Activated naive CD4-positive, alpha-beta T cell treated with anti-CD3 and anti-CD28 coated beads, Interleukin-2, amount 50 U/mL, for 24 hours (primary cell): ENCODE data around the gene HGFAC.
"Not testable (repeated sequence)": the region's sequence is repeated elsewhere in the genome, so short reads cannot be mapped to it uniquely, and the experiment has no call there.

ENCODE experiments used
- H3K27ac Mint-ChIP-seq: one replicate; pipeline ENCODE4 v1.8.0; 2021; ENCODE audit warnings: mild to moderate bottlenecking, mixed read lengths
- H3K27me3 Mint-ChIP-seq: one replicate; pipeline ENCODE4 v1.8.0; 2021; ENCODE audit warnings: mixed read lengths
- H3K36me3 Mint-ChIP-seq: one replicate; pipeline ENCODE4 v1.8.0; 2021; ENCODE audit warnings: mixed read lengths
- H3K4me1 Mint-ChIP-seq: one replicate; pipeline ENCODE4 v1.8.0; 2021; ENCODE audit warnings: mixed read lengths
- H3K4me3 Mint-ChIP-seq: one replicate; pipeline ENCODE4 v1.8.0; 2021; ENCODE audit warnings: mild to moderate bottlenecking, mixed read lengths
- H3K9me3 Mint-ChIP-seq: one replicate; pipeline ENCODE4 v1.8.0; 2021; ENCODE audit warnings: mixed read lengths

The HGFAC gene

DNA sequence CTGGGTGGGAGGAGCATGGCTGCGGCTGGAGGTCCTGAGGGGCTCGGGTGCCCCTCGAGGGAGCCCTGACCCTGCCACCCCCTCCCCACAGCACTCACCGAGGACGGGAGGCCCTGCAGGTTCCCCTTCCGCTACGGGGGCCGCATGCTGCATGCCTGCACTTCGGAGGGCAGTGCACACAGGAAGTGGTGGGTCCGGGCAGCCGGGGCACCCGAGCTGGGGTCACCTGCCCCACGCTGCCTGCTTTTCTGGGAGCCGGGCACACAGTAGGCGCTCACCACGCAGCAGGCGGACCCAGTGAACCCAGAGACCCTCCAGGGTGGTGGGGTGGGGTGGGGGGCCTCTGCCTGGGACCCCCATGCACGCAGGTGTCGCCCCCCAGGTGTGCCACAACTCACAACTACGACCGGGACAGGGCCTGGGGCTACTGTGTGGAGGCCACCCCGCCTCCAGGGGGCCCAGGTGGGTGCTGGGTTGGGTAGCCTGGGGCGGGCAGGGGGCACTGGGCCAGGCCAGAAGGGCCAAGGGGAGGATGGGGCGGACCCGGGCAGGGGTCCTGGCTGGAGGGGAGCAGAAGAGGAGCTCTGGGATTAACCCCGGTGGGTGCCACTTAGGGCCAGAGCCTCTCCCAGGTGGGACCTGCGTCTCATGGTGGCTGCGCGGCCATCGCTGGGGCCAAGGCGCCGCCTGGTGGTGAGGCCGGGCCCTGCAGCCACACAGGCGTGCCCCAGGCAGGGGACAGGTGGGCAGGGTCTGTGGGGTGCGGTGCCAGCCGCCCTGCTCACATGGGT, 1.4 kb downstream of the HGFAC start:
- Mint-ChIP-seq H3K36me3 (no peaks in the 10 kb centered on the region), H3K27ac (no peak overlapping the region), H3K4me1 (no peaks in the 10 kb centered on the region), H3K9me3 (no peaks in the 10 kb centered on the region), H3K4me3 (no peak overlapping the region), H3K27me3 (no peaks in the 10 kb centered on the region)

DNA sequence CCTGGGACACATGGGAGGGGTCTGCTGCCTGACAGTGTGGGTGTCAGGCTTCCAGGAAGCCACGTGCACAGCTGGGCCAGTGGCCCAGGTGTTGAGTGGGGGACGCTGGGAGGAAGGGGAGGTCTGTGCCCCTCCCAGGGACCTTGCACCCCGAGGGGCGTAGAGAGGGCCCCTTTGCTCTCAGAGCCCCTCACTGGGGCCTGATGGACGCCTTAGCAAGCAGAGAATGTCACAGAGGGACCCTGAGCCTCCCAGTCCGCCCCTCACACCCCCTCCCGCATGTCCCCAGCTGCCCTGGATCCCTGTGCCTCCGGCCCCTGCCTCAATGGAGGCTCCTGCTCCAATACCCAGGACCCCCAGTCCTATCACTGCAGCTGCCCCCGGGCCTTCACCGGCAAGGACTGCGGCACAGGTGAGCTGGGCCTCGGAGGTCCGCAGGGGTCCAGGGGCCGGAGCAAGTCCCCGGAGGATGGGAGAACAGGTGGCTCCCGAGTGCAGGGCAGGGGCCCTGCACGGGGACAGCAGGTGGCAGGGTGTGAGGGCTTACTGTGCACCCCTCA, 2.1 kb downstream of the HGFAC start:
- no peak overlapping the region for H3K27ac Mint-ChIP-seq
- H3K36me3 Mint-ChIP-seq = no peaks in the 10 kb centered on the region
- no peaks in the 10 kb centered on the region for H3K9me3 Mint-ChIP-seq
- no peaks in the 10 kb centered on the region for H3K27me3 Mint-ChIP-seq
- no peak overlapping the region for H3K4me3 Mint-ChIP-seq
- H3K4me1 Mint-ChIP-seq = no peaks in the 10 kb centered on the region

DNA sequence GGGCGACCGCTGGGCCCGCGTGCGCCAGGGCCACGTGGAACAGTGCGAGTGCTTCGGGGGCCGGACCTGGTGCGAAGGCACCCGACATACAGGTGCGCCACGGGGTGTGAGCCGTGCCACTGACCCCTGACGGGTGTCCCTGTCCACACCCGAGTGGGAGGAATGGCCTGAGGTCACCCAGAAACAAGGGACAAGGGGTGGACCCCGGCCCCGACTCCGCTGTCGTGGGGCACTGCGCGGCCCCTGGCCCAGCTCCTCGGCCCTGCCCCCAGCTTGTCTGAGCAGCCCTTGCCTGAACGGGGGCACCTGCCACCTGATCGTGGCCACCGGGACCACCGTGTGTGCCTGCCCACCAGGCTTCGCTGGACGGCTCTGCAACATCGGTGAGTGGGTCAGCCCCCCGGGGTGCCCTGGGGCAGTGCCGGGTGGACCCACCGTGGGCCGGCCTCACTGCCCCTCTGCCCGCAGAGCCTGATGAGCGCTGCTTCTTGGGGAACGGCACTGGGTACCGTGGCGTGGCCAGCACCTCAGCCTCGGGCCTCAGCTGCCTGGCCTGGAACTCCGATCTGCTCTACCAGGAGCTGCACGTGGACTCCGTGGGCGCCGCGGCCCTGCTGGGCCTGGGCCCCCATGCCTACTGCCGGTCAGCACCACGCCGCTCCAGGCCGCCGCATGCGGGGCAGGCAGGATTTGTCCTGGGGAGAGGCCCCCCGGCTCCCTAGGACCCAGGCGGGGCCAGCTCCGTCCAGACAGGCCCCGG, 2.8 kb downstream of the HGFAC start:
- no peak overlapping the region for H3K4me3 Mint-ChIP-seq
- H3K27me3 Mint-ChIP-seq = no peaks in the 10 kb centered on the region
- H3K4me1 Mint-ChIP-seq = no peaks in the 10 kb centered on the region
- H3K9me3 Mint-ChIP-seq = no peaks in the 10 kb centered on the region
- no peaks in the 10 kb centered on the region for H3K36me3 Mint-ChIP-seq
- no peak overlapping the region for H3K27ac Mint-ChIP-seq

DNA sequence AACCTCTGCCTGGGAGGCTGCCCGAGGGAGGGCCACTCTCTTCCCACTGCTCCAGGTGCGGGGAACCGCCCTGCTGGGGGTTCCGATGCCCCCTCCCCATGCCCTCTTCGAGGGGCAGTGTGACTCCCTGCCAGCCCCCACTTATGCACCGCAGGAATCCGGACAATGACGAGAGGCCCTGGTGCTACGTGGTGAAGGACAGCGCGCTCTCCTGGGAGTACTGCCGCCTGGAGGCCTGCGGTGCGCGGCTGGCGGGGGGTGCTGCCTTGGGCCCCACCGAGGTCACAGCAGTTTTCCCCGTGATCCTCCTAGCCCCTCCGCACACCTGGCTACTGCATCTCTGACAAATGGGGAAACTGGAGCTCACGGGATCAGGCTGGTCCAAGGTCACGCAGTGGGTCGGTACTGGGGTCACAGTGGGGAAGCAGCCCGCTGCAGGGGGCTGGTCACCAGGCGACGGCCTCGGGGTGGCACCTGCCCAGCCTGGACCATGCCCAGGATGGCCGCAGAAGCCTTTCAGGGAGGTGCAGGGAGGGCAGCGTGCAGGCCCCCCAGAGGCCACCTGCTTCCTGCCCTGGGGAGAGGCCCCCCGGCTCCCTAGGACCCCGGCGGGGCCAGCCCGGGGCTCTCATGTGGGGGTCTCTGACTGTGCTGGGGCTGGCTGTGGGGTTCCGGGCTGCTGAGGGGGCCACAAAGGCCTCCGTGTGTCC, 3.5 kb downstream of the HGFAC start:
- Mint-ChIP-seq H3K4me3 (no peak overlapping the region), H3K27me3 (no peaks in the 10 kb centered on the region), H3K27ac (no peak overlapping the region), H3K4me1 (no peaks in the 10 kb centered on the region), H3K9me3 (no peaks in the 10 kb centered on the region), H3K36me3 (no peaks in the 10 kb centered on the region)

DNA sequence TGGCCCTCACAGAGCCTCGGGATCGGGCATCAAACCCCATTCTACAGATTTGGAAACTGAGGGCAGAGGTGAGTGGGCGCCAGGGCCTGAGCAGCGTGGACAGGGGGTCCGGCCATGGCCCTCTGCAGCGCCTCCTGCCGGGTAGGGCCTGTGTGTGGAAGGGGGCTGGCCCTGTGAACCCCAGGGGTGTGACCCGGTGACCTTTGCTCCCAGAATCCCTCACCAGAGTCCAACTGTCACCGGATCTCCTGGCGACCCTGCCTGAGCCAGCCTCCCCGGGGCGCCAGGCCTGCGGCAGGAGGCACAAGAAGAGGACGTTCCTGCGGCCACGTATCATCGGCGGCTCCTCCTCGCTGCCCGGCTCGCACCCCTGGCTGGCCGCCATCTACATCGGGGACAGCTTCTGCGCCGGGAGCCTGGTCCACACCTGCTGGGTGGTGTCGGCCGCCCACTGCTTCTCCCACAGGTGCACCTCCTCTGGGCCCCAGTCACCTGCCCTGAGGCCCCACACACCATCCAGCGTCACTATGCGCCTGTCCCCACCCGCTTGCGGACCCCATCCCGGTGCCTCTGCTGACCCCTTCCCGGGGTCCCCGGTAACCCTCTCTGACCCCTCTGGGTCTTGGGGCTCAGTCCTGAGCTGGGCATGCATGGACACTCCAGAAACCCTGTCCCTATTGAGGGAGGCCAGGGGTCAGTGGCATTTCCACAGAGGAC, 4.2 kb downstream of the HGFAC start:
- Mint-ChIP-seq H3K9me3 (no peaks in the 10 kb centered on the region), H3K27me3 (no peaks in the 10 kb centered on the region), H3K4me3 (no peak overlapping the region), H3K27ac (no peak overlapping the region), H3K4me1 (no peaks in the 10 kb centered on the region), H3K36me3 (no peaks in the 10 kb centered on the region)

DNA sequence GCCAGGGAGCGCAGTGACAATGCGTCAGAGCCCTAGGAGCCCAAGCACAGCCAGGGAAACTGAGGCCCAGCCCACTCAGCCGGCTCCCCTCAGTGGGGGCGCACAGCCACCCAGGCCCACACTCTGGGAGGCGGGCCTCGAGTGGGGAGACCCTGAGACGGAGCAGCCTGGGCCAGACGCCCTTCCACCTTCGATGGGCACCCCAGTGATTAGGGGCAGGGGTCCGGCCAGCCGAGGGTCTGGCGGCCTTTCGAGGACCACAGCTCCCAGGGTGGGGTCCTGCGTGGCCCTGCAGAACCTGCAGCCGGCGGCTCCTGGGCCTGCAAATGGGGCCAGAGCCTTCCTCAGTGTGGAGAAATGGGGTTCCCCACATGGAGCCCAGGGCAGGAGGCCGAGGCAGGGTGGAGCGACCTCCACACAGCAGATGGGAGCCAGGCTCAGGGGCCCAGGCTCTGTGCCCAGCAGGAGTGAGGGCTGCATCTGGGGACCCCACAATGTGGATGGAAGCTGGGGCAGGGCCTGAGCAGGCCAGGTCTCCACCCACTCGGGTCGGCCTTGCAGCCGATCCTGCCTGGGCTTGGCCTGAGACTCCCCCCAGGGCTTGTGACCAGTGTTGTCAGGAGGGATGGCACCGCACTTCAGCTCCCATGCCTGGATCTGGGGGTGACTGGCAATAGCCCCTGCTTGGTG, 5.0 kb downstream of the HGFAC start:
- Mint-ChIP-seq H3K4me1 (no peaks in the 10 kb centered on the region), H3K4me3 (no peak overlapping the region), H3K27me3 (no peaks in the 10 kb centered on the region), H3K9me3 (no peaks in the 10 kb centered on the region), H3K27ac (no peak overlapping the region), H3K36me3 (no peaks in the 10 kb centered on the region)

DNA sequence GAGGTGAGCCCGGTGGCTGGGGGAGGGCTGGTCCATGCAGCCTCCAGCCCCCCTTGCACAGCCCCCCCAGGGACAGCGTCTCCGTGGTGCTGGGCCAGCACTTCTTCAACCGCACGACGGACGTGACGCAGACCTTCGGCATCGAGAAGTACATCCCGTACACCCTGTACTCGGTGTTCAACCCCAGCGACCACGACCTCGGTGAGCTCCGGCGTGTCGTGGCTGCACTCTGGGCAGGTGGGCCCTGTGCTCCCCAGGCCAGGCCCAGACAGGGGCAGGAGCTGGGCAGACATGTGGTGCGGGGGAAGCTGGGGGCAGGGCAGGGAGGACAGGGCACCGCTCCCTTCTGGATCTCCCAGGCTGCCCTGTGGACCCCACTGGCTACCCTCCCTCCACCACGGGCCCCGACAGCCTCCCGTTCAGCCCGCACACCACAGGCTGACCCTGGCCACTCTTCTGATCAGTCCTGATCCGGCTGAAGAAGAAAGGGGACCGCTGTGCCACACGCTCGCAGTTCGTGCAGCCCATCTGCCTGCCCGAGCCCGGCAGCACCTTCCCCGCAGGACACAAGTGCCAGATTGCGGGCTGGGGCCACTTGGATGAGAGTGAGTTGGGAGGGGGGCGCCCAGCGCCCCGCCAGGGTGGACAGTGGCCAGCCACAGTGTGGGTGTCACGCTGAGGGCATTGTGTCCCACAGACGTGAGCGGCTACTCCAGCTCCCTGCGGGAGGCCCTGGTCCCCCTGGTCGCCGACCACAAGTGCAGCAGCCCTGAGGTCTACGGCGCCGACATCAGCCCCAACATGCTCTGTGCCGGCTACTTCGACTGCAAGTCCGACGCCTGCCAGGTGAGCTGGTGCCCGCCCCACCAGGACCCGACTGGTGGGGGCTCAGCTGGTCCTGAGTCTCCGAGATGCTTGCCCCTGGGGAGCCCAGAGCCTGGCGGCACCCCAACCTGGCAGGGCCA, 5.9 kb downstream of the HGFAC start:
- Mint-ChIP-seq H3K27me3 (no peaks in the 10 kb centered on the region), H3K27ac (no peak overlapping the region), H3K4me3 (no peak overlapping the region), H3K9me3 (no peaks in the 10 kb centered on the region), H3K36me3 (no peaks in the 10 kb centered on the region), H3K4me1 (no peaks in the 10 kb centered on the region)

DNA sequence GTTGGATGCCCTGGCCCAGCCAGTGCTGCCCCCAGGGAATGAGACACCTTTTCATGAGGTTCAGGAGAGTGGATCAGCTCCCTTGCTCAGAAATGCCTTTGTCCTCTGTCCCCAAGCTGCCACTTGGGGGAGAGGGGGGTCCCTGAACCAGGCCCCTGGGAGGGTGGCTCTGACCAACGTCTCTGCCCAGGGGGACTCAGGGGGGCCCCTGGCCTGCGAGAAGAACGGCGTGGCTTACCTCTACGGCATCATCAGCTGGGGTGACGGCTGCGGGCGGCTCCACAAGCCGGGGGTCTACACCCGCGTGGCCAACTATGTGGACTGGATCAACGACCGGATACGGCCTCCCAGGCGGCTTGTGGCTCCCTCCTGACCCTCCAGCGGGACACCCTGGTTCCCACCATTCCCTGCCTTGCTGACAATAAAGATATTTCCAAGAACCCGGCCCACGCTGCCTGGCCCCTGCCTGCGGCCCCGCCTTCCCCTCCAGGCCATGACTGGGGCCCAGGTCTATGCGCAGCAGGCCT, 7.3 kb downstream of the HGFAC start:
- H3K4me1 Mint-ChIP-seq = no peaks in the 10 kb centered on the region
- no peak overlapping the region for H3K27ac Mint-ChIP-seq
- no peaks in the 10 kb centered on the region for H3K27me3 Mint-ChIP-seq
- no peaks in the 10 kb centered on the region for H3K9me3 Mint-ChIP-seq
- H3K4me3 Mint-ChIP-seq = no peak overlapping the region
- H3K36me3 Mint-ChIP-seq = no peaks in the 10 kb centered on the region

DNA sequence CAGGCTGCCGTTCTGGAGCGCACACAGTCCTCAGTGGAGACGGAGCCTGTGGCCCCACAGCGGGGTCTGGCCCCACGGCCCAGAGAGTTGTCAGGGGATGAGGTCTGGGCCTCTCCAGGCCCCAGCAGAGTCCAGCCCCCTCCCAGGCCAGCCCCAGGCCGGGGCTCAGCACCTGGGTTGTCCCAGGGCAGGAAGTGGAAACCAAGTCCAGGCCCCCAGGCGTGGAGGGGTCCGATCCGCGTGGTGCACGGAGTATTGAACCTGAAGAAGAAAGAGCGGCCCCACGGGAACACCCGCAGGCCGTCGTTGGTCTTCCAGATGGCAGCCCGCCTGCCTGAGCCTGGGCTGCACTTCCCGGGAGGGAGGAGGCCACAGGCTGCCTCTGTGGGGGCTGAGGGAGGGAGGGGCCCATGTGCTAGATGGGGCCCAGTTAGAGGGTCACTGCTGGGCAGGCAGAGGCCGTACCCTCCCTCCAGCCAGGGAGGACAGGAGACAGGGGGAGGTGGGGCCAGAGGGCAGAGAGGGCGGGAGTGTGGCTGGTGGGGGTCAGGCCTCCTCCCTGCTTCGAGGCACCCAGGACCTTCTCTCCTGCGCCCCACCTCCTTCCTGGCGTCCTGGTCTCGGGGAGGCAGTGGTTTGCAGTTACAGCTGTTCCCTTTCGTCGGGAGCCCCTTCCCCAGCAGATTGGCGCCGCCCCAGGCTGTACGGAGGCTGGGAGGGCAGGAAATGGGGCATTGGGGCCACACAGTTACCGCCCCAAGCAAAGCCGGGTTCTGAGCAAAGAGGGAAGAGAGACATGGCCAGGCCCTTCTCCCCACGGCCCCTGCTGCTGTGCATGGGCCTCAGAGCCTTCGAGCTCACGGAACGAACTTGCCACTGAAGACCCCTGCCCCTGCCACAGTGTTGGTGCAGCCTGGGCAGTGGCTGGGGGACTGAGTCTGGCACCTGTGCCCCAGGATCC, 8.1 kb downstream of the HGFAC start:
- no peak overlapping the region for H3K27ac Mint-ChIP-seq
- no peaks in the 10 kb centered on the region for H3K9me3 Mint-ChIP-seq
- no peaks in the 10 kb centered on the region for H3K36me3 Mint-ChIP-seq
- H3K4me1 Mint-ChIP-seq = no peaks in the 10 kb centered on the region
- H3K4me3 Mint-ChIP-seq = no peak overlapping the region
- H3K27me3 Mint-ChIP-seq = no peaks in the 10 kb centered on the region

DNA sequence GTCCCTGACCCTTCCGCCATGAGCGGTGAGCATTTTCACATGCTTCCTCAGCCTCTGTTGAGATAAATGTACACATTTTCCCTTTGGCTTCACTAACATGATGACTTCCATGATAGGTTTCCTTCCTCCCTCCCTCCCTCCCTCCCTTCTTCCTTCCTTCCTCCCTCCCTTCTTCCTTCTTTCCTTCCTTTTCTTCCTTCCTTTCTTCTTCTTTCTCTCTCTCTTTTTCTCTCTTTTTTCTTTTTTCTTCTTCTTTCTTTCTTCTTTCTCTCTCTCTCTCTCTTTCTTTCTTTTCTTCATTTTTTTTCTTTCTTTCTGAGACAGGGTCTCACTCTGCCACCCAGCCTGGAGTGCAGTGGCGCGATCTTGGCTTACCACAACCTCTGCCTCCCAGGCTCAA, 8.9 kb downstream of the HGFAC start:
- peaks cover 2% of the 10 kb centered on the region for H3K36me3 Mint-ChIP-seq
- peaks cover 4% of the 10 kb centered on the region for H3K9me3 Mint-ChIP-seq
- H3K4me1 Mint-ChIP-seq = no peaks in the 10 kb centered on the region
- no peak overlapping the region for H3K4me3 Mint-ChIP-seq
- H3K27ac Mint-ChIP-seq = no peak overlapping the region
- no peaks in the 10 kb centered on the region for H3K27me3 Mint-ChIP-seq

DNA sequence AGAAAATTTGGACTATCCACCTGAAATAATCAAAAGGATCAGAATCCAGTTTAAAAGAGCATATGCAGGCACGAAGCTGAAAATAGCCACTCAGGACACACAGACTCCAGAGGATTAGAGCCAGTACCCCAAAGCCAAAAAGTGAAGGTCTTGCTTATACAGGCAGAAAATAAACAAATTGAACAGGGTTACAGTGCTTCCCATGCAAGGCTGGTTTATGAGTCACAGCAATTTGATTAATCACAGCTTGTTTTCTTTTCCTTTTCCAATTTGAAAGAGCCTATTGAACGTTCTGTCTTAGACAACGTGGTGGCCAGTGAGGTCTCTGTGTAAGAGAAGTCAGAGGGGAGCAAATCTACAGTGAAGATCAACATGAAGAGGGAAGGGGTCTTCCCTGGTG, 10.2 kb downstream of the HGFAC start:
- Mint-ChIP-seq H3K4me3 (no peak overlapping the region), H3K27me3 (no peaks in the 10 kb centered on the region), H3K36me3 (peaks cover 2% of the 10 kb centered on the region), H3K27ac (no peak overlapping the region), H3K9me3 (peaks cover 5% of the 10 kb centered on the region), H3K4me1 (no peaks in the 10 kb centered on the region)

DNA sequence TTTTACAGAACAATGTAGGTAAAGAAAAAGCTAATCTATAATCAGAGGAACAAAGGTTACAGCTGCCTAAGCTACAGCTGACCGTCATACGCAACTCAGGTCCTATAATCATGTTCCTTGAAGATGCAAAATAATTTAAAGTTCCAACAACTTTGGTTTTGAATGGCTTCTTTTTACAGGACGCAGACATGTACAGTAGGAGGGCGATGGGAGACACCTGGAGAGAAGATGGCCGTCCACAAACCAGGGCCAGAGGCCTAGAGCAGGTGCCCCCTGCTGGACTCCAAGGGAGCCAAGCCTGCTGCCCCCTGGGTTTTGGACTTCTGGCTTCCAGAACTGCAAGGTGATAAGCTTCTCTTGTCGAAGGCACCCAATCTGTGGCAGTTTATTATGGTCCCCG, 10.6 kb downstream of the HGFAC start:
- Mint-ChIP-seq H3K4me3 (no peak overlapping the region), H3K4me1 (no peaks in the 10 kb centered on the region), H3K27ac (no peak overlapping the region), H3K36me3 (peaks cover 2% of the 10 kb centered on the region), H3K27me3 (no peaks in the 10 kb centered on the region), H3K9me3 (peaks cover 5% of the 10 kb centered on the region)

DNA sequence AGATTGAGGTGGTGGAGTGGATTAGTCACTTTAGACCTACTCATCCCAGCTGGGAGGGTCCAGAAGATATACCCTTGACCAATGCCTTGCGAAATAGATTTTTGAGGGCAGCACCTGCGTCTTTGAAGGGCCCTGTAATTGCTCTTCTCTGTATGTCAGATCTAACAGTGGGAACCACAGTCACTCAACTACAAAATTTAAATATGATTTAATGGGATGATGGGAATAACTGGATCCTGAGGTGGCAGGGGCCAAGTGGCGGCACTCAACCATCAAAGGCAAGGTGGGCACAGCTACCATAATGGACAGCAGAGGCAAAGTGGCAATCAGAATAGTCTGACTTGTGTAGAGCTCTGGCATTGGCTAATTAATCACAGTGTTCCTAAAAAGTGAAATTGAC, 13.8 kb downstream of the HGFAC start:
- H3K4me1 Mint-ChIP-seq, H3K9me3 Mint-ChIP-seq, H3K36me3 Mint-ChIP-seq, H3K4me3 Mint-ChIP-seq, H3K27me3 Mint-ChIP-seq, H3K27ac Mint-ChIP-seq: not testable (repeated sequence)
